Mucosa of rectum (tissue), 2 donors: ENCODE data around the gene BMP5.
A peak's percentile ranks its signal among the peaks of the same experiment; 100 is the strongest.

Experiments
- H3K27ac ChIP-seq, 2 donors: one replicate each; pipeline ENCODE4 v1.7.0; 2013; ENCODE audit warnings: inconsistent platforms in 2 of 2, low read depth in 2 of 2, low read length in 2 of 2
- H3K27me3 ChIP-seq, 2 donors: one replicate each; pipeline ENCODE4 v1.7.0; 2013; ENCODE audit warnings: low read length in 2 of 2; ENCODE audit not compliant: control insufficient read depth in 2 of 2, insufficient read depth in 2 of 2
- H3K36me3 ChIP-seq, 2 donors: one replicate each; pipeline ENCODE4 v1.7.0; 2013; ENCODE audit warnings: low read length in 2 of 2; ENCODE audit not compliant: control insufficient read depth in 2 of 2, insufficient read depth in 2 of 2
- H3K4me1 ChIP-seq, 2 donors: one replicate each; pipeline ENCODE4 v1.7.0; 2013; ENCODE audit warnings: low read length in 2 of 2, mild to moderate bottlenecking in 1 of 2; ENCODE audit not compliant: control insufficient read depth in 2 of 2, insufficient read depth in 2 of 2
- H3K4me3 ChIP-seq, 2 donors: one replicate each; pipeline ENCODE4 v1.7.0; 2013; ENCODE audit warnings: low read length in 2 of 2
- H3K9ac ChIP-seq, 2 donors: one replicate each; pipeline ENCODE4 v1.7.0; 2013; ENCODE audit warnings: low read length in 2 of 2, low read depth in 1 of 2, mild to moderate bottlenecking in 1 of 2
- H3K9me3 ChIP-seq, 2 donors: one replicate each; pipeline ENCODE4 v1.7.0; 2013; ENCODE audit warnings: low read length in 2 of 2; ENCODE audit not compliant: control insufficient read depth in 2 of 2
- donor health status: healthy.
- donor health status: Normal muscosa, but diverticular disease.

Gene BMP5

DNA sequence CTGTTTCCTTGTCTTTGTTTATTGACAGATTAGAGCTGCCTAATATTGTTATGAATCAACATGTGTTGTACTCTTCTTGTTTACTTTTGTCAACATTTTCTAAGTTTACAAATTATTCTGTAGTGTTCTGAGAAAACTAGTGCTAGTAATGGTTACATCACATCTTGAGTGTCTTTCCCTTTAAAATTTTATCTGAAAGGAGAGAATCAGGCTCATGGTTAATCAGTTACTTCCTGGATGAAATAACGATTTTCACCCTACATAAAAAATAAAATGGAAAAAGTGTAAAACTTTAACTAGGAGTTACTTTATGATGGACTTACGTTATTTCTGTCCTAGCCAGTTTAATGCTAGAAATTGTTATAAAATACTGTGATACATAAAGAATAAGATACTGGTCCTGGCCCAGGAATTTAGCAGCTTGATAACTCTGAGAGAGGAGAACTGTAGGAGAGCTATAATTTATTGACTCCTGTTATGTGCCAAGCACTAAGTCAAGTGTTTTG is 26.4 kb upstream of the BMP5 start:
- Histone ChIP-seq H3K9me3 (no peaks in the 10 kb centered on the region), H3K27ac (no peak overlapping the region), H3K36me3 (no peaks in the 10 kb centered on the region), H3K4me1 (no peaks in the 10 kb centered on the region), H3K27me3 (no peaks in the 10 kb centered on the region), H3K9ac (no peak overlapping the region), H3K4me3 (no peak overlapping the region)

DNA sequence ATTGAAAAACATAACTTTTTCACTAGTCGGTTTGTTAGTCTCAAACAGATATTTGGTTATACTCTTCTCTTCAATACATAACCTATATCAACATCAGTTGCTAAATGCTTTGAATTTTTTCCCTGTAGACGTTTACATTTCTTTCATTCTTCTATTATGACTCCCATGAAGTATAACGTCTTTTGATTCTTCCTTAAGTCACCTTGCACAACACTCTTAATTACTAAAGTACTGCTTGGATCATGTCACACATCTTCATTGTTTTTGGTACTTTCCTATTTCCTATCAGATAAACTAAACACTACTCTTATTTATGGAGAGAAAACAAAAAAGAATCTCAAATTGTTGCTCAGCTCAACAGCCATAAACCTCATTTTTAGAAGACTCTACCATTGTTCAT is 23.0 kb upstream of the BMP5 start:
- Histone ChIP-seq H3K27me3 (no peaks in the 10 kb centered on the region), H3K9ac (no peak overlapping the region), H3K9me3 (no peaks in the 10 kb centered on the region), H3K4me3 (no peak overlapping the region), H3K27ac (no peak overlapping the region), H3K4me1 (no peaks in the 10 kb centered on the region), H3K36me3 (no peaks in the 10 kb centered on the region)

DNA sequence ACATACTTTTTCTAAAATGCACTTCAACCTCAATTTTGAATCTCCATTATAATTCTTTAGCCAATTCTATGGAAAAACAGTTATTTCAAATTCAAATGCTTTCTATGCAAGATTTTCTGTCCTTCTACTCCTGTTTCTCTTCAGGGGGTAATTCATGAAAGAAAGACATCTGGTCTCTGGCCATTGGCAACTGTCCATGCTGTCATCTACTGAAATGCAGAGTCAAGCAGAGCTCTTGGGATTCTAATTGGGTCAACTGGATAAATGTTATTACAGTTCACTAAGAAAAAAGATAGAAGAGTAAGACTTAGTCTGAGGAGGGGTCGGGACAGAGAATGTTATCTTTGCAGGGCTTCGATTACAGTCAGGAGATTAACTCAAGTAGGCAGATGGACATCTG is 22.0 kb upstream of the BMP5 start:
- no peak overlapping the region for H3K27ac ChIP-seq
- H3K27me3 ChIP-seq = no peaks in the 10 kb centered on the region
- no peak overlapping the region for H3K9ac ChIP-seq

DNA sequence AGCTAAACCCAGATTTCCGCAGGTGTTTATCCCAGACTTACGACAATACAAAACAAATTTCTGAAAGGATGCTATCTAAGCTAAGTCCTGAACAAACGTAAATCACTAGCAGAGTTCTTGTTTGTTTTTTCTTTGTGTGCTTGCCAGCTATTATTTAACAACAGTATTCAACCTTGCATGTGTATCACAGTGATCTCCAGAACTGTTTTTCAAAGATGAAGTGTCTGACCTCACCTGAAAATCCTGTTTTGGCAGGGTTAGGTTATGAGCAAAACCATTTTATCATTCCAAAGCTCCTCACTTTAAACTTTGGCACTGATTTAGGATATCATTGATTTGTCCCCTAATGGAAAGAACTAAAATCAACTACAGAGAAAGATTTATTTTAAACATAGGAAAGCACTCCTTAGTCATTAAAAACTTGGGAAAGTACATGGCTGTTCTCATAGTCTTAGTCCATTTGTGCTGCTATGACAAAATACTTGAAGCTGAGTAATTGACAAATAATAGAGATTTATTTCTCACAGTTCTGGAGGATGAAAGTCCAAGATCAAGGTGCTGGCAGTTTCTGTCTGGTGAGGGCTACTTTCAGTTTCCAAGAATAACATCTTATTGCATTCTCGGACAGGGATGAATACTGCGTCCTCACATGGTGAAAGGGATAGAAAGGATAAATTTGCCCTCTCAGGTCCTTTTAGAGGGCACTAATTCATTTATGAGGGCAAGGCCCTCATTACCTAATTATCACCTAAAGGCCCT is 20.8 kb upstream of the BMP5 start:
- Histone ChIP-seq H3K27me3 (no peaks in the 10 kb centered on the region), H3K27ac (no peak overlapping the region), H3K9me3 (no peaks in the 10 kb centered on the region)

More for the DNA sequence above, 22.0 kb upstream of the BMP5 start:
- Histone ChIP-seq H3K4me1 (no peaks in the 10 kb centered on the region), H3K4me3 (no peak overlapping the region), H3K36me3 (no peaks in the 10 kb centered on the region), H3K9me3 (no peaks in the 10 kb centered on the region)

DNA sequence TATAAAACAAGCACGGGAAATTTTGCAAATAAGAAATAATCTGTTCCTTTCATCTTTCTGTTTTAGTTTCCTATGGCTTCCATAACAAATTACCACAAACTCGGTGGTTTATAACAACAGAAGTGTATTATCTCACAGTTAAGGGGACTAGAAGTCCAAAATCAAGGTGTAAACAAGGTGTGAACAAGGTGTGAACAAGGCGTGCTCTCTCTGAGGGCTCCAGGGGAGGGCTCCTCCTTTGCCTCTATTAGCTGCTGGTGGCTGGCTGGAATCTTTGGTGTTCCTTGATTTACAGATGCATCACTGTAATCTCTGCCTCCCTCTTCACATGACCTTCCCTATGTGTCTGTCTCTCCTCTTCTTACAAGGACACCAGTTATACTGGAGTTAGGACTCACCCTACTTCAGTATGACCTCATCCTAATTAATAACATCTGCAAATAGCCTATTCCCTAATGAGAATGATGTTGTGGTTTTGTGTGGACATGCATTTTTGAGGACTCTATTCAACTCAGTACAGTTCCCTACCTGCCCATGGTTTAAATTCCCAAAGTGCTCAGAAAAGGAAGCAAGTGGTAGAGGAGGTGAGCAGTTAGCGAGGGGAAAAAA is 17.5 kb upstream of the BMP5 start:
- H3K9me3 ChIP-seq = peaks cover 0 to 2% of the 10 kb centered on the region in 2 donors
- no peak overlapping the region for H3K4me3 ChIP-seq

More for the DNA sequence above, 20.8 kb upstream of the BMP5 start:
- no peaks in the 10 kb centered on the region for H3K4me1 ChIP-seq
- H3K9ac ChIP-seq = no peak overlapping the region
- H3K4me3 ChIP-seq = no peak overlapping the region
- H3K36me3 ChIP-seq = no peaks in the 10 kb centered on the region

DNA sequence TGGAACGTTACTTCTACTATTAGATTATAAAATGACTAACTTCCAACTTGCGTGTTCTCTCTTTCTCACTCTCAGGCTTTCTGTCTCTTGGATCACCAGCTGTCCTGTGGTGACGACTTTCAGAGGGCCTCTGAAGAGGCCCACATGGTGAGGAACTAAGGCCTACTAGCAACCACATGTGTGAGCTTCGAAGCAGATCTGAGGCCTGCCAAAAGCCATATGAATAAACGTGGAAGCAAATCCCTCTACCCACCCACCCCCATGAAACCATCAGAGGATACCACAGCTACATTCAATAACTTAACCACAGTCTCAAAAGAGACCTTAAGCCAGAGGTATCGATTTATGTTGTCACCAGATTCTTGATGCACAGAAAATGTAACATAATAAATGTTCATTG is 13.5 kb upstream of the BMP5 start:
- H3K27ac ChIP-seq = no peak overlapping the region
- no peak overlapping the region for H3K9ac ChIP-seq
- no peaks in the 10 kb centered on the region for H3K4me1 ChIP-seq
- no peaks in the 10 kb centered on the region for H3K36me3 ChIP-seq
- peaks cover 0 to 2% of the 10 kb centered on the region in 2 donors for H3K9me3 ChIP-seq
- no peaks in the 10 kb centered on the region for H3K27me3 ChIP-seq
- no peak overlapping the region for H3K4me3 ChIP-seq

More for the DNA sequence above, 17.5 kb upstream of the BMP5 start:
- no peak overlapping the region for H3K9ac ChIP-seq
- no peak overlapping the region for H3K27ac ChIP-seq
- H3K27me3 ChIP-seq = no peaks in the 10 kb centered on the region
- no peaks in the 10 kb centered on the region for H3K4me1 ChIP-seq
- no peaks in the 10 kb centered on the region for H3K36me3 ChIP-seq

DNA sequence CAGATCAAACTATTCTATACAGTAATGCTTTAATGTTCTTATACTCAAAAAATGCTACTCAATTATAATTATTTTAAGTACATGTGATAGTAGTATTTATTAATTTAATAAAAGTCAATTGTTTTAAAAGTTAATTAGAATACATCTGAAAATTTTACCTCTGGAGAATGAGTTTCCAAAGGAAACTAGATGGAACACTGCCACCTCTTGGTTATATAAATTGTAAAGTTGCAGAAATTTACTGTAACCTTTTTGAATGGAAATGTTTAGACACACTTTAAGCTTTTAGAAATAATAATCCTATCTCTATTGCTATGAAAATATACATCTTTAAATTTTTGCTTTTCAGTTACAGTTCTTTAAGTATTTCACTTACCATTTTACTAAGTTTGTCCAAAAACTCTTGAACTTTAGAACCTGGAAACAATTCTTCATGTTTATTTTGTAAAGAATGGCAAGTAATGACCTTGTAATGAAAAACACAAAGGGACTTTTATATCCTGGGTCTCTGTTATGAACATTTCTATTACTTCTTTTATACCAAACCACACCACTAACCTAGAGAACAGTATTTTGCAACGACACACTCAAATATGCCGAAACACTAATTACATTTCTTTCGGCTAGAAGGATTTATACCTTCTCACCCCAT is 10.9 kb upstream of the BMP5 start:
- Histone ChIP-seq H3K4me3 (no peak overlapping the region), H3K36me3 (no peaks in the 10 kb centered on the region), H3K27ac (no peak overlapping the region), H3K27me3 (no peaks in the 10 kb centered on the region), H3K9me3 (peaks cover 0 to 2% of the 10 kb centered on the region in 2 donors), H3K9ac (no peak overlapping the region), H3K4me1 (no peaks in the 10 kb centered on the region)

DNA sequence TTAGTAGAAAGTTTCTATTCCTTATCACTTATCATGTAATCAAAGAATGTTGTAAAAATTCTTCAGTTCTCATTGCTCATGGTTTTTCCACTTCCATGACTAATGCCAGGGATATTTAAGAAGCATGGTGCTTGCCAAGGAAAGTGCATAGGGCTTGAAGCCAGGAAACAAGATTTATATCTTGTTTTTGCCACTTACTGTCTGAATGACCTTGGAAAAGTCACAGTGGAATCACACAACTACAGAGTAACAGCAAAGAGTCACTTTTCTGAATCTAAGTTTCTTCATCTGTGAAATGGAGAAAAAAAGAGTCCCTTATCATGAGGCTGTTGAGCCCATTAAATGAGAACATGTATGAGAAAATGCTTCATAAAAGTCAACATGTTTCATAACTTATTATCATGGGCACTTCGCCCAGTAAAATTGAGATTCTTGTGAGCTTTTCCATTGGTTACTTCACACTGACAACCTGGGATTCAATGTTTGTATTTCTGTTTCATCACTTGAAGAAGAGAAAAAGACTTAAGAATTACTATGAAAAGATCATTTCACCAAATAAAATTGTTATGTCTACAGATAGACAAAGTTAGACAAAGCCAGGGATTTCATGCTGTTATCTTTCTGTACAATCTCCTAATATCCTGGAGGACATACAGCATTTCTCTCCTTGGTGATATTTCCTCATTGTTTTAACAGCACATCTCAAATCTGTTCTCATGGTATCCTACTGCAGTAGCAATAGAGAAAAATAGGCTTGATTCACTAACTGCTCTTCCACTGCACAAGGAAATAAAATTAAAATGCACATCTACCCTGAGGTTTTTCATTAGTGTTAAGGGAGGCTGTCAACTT is 7.6 kb upstream of the BMP5 start:
- no peak overlapping the region for H3K9ac ChIP-seq
- no peaks in the 10 kb centered on the region for H3K27me3 ChIP-seq
- no peaks in the 10 kb centered on the region for H3K9me3 ChIP-seq
- H3K27ac ChIP-seq = no peak overlapping the region
- H3K4me3 ChIP-seq = no peak overlapping the region
- no peaks in the 10 kb centered on the region for H3K4me1 ChIP-seq
- no peaks in the 10 kb centered on the region for H3K36me3 ChIP-seq

DNA sequence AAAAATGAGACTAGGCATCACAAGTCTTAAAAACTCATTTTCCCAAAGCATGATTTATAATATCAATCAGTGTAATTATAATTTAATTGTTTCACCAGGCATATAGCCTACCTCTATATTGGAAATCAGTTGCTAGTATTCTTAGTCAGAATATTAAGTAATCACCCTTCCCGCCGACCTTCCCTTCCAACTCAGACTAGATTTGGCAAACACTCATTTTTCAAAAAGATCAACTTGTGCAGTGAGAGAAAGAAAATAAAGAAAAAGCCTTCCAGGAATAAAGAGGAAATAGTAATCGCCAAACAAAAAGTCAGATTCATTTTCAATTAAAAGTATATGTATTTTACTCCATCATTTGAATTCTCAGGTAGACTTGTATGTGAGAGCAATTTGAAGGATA is 1.9 kb upstream of the BMP5 start:
- no peaks in the 10 kb centered on the region for H3K27me3 ChIP-seq

More for the DNA sequence above, 1.9 kb upstream of the BMP5 start:
- H3K9me3 ChIP-seq = no peaks in the 10 kb centered on the region
- no peak overlapping the region for H3K9ac ChIP-seq
- H3K4me1 ChIP-seq = no peaks in the 10 kb centered on the region
- H3K36me3 ChIP-seq = no peaks in the 10 kb centered on the region
- no peak overlapping the region for H3K4me3 ChIP-seq
- peak overlapping the region in 1 of 2 donors; percentile 4 for H3K27ac ChIP-seq
